M059J (cell line): ENCODE data around the gene SUGT1. TPM values are rescaled to one million over a fixed set of nuclear protein-coding genes. Genes with fewer than 3 reads are reported as not detected.
"Not testable (repeated sequence)": the region's sequence is repeated elsewhere in the genome, so short reads cannot be mapped to it uniquely, and the experiment has no call there.

Experiments used
- DNase-seq: peaks from one replicate; pipeline ENCODE4 v3.0.0-alpha.2; 2012; ENCODE audit warnings: low read depth
- total RNA-seq: library from RNA; depleted of rRNA; stranded (reverse); fragments of >200 nt; shearing (Covaris generic); gene quantifications from 2 replicates; pipeline ENCODE4 v1.2.3, GENCODE V29; 2014; rRNA removed

The SUGT1 gene
- total RNA-seq = 26.1 and 29.3 TPM in 2 replicates

GRCh38 chr13:52652196-52652979 lies at the start of gene SUGT1:
TSS of gene SUGT1 (plus strand) at chr13:52652836. CDS start at chr13:52652921, 85 bp downstream.
- DNase-seq = peak; percentile 96

DNA sequence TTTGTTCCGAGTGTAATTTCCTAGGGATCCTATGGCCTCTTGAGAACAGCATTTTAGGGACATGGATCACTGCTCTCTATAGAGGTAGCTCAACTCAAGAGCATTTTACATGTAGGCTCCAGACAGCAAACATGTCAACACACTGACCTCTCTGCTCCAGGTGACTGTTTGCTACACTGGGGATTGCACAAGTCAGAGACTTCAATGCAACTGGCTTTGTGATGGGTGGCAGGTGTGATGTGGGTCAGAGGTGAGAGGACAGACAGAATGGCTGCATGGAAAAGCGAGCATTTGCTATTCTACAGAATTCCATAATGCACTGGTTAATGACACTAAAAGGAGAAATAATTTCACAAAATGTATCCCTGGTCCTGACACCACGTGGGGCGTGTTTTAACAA lies 49.3 kb upstream of the SUGT1 start:
- DNase-seq = not testable (repeated sequence)

DNA sequence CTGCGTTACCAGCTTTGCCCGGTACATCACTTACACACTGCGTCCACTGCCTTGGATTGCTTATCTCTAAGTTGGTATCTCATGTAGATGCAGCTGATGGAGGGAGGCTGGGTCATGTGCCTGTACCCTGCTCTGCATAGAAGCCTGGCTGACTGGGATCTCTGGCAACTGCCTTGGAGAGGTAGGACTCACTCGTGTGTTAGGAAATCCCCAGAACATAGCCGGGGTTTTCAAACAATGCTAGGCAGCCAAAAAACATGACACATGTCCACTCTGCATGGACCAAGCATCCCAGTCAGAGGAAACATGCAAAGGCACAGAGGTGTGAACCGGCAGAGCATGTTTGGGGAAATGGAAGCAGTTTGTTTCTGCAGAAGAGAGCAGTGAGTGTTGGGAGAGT lies 46.5 kb upstream of the SUGT1 start:
- not testable (repeated sequence) for DNase-seq

- not testable (repeated sequence) for DNase-seq
Measured at GRCh38 chr13:52606795-52607194, 45.8 kb upstream of the SUGT1 start.

GRCh38 chr13:52608184-52608583 lies 44.5 kb upstream of the SUGT1 start:
- not testable (repeated sequence) for DNase-seq

GRCh38 chr13:52609013-52609606 lies 43.5 kb upstream of the SUGT1 start:
- DNase-seq = peak; percentile 44

- not testable (repeated sequence) for DNase-seq
Measured at GRCh38 chr13:52610158-52610557, 42.5 kb upstream of the SUGT1 start.

DNA sequence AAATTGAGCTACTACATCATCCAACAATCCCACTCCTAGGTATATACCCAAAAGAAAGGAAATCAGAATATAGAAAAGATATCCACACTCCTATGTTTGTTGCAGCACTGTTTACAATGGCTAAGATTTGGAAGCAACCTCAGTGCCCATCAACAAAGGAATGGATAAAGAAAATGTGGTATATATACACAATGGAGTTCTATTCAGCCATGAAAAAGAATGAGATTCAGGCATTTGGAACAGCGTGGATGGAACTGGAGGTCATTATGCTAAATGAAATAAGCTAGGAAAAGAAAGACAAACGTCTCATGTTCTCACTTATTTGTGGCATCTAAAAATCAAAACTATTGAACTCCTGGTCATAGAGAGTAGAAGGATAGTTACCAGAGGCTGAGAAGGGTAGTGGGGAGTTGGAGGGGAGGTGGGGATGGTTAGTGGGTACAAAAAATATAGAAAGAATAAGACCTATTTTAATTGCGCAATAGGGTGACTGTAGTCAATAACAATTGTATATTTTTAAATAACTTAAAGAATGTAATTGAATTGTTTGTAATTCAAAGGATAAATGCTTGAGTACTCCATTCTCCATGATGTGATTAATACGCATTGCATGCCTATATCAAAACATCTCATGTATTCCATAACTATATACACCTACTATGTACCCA lies 37.4 kb upstream of the SUGT1 start:
- no peak for DNase-seq

- DNase-seq = peak; percentile 19
Measured at GRCh38 chr13:52615812-52616211, 36.8 kb upstream of the SUGT1 start.

GRCh38 chr13:52617070-52618060 lies 35.3 kb upstream of the SUGT1 start:
- DNase-seq = peak; percentile 80

GRCh38 chr13:52631083-52631690 lies 21.4 kb upstream of the SUGT1 start:
- not testable (repeated sequence) for DNase-seq

- no peak for DNase-seq
Measured at GRCh38 chr13:52638666-52639328, 13.8 kb upstream of the SUGT1 start.

- DNase-seq = no peak
Measured at GRCh38 chr13:52642131-52642530, 10.5 kb upstream of the SUGT1 start, which contains the start of gene HNRNPA1L2. TSS of gene HNRNPA1L2 (plus strand) at chr13:52642431. CDS start at chr13:52642493, 62 bp downstream.

GRCh38 chr13:52644108-52644507 lies 8.5 kb upstream of the SUGT1 start:
- no peak for DNase-seq

DNA sequence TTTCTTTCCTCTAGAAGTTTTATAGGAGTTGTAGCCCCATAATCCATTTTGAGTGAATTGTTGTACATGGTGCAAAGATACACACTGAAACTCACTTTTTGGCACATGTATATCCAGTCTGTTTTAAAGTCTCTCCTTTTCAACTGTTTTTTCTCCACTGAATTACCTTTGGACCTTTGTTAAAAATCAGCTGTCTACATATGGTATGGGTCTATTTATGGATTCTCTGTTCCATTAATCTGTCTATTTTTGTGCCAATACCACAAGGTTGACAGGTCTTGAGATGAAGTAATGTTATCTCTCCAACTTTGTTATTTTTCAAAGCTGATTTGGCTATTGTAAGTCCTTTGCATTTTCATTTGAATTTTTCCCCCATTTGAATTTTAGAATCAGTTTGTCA lies 5.7 kb upstream of the SUGT1 start:
- no peak for DNase-seq

GRCh38 chr13:52650731-52651130 lies 1.9 kb upstream of the SUGT1 start:
- DNase-seq = no peak

DNA sequence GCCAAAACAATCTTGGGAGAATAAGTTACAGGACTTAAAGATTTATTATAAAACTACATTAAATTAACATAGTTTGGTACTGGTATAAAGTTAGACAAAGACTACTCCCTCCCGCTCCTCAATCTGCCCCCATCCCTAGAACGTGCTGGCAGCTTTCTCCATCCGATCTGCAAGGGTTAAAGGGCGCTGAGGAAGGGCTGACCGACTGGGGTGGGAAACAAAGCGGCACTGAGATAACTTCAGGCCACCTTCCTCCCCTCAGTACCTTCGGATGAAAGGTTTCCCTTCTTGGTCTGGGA lies 790 bp upstream of the SUGT1 start:
- DNase-seq = no peak

- DNase-seq = no peak
Measured at GRCh38 chr13:52652980-52653303, 306 bp downstream of the SUGT1 start.

DNA sequence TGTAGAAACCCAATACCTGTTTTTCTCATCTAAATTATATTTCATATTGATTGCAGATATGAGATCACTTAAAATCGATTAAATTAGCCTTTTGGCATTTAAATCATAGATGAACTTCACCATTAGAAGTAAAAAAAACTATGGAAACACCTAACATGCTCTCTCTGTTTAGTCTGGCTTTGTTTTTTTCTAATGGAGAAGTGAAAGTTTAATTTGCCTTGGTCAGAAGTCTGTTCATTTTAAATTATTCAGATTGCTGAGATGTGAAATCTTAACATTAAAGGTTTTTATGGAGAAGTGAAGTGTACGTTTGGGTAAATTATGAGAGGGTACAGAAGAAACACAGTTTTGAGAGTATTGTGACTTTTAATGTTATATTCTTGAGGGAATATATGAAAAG lies 6.7 kb downstream of the SUGT1 start:
- DNase-seq = no peak

- DNase-seq = no peak
Measured at GRCh38 chr13:52664272-52664671, 11.6 kb downstream of the SUGT1 start.

GRCh38 chr13:52665325-52665724 lies 12.7 kb downstream of the SUGT1 start:
- DNase-seq = peak; percentile 33
